ENCODE data around the gene ATP8A2.

- TF ChIP-seq POLR2A (IDR thresholded peaks at IDR 0.05; ENCODE audit: low read length) (no peak), GATA1 (IDR thresholded peaks at IDR 0.05; ENCODE audit: low read depth, low read length) (no peak)
These were observed 129.5 kb downstream of the ATP8A2 start for GRCh38 chr13:25501231-25501630.
